GM18867 (cell line): ENCODE results near the gene PALS2.
A peak's percentile ranks its signal among the peaks of the same experiment; 100 is the strongest.

Source experiments
- ATAC-seq: cut with Tn5 transposase; IDR thresholded peaks from one replicate; pipeline ENCODE4 v1.9.1; 2021; ENCODE audit warnings: mild to moderate bottlenecking, moderate library complexity; ENCODE audit not compliant: unreplicated experiment

The PALS2 gene, protein sequence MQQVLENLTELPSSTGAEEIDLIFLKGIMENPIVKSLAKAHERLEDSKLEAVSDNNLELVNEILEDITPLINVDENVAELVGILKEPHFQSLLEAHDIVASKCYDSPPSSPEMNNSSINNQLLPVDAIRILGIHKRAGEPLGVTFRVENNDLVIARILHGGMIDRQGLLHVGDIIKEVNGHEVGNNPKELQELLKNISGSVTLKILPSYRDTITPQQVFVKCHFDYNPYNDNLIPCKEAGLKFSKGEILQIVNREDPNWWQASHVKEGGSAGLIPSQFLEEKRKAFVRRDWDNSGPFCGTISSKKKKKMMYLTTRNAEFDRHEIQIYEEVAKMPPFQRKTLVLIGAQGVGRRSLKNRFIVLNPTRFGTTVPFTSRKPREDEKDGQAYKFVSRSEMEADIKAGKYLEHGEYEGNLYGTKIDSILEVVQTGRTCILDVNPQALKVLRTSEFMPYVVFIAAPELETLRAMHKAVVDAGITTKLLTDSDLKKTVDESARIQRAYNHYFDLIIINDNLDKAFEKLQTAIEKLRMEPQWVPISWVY

GRCh38 chr7:24572997-24573553 is at the start of gene PALS2:
TSS of gene PALS2 (plus strand) at chr7:24573452. CDS start at chr7:24623668, 50,216 bp downstream.
- ATAC-seq = peak; percentile 50

GRCh38 chr7:24531255-24531654 is 42.0 kb upstream of the PALS2 start:
- no peak for ATAC-seq

GRCh38 chr7:24536682-24537081 is 36.6 kb upstream of the PALS2 start:
- no peak for ATAC-seq

- ATAC-seq = no peak
These were observed 32.3 kb upstream of the PALS2 start for GRCh38 chr7:24540956-24541355.

DNA sequence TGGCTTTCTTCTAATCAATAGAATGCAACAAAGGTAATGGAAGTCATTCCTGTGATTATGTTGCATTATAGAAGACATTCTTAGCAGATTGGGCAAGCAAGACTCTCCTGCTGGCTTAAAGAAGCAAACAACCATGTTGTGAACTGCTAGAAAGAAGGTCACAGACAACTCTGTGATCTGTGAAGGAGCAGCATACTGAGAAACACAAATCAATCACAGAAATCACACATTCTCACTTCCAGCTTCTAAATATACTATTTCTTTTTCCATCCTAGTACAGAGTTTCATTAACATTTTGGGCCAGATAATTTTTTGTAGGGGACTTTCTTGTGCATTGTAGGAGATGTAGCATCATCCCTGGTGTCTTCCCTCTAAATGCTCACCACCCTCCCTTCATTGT is 28.0 kb upstream of the PALS2 start:
- peak; percentile 51 for ATAC-seq

GRCh38 chr7:24548390-24548789 is 24.9 kb upstream of the PALS2 start:
- ATAC-seq = no peak

GRCh38 chr7:24549991-24550390 is 23.3 kb upstream of the PALS2 start:
- ATAC-seq = no peak

GRCh38 chr7:24555184-24555583 is 18.1 kb upstream of the PALS2 start:
- no peak for ATAC-seq

DNA sequence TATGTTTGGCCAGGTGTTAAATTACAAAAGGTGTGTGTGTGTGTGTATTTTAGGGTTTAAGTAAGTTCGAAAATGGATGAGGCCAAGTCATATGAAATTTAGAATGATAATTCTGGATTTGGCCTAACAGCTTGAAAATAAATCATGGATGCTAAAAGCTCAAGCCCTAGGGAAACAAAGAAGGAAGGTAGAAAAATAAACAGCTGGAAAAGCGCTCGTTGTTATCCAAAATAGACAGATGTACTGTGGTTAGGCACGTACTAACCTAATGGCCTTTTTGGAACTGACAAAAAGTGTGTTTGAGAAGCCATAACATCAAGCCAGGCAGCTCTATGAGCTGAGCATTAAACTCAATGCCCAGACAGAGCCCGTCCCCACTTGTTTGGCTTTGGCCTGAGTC is 17.5 kb upstream of the PALS2 start:
- no peak for ATAC-seq

- ATAC-seq = no peak
These were observed 12.5 kb upstream of the PALS2 start for GRCh38 chr7:24560772-24561171.

- no peak for ATAC-seq
These were observed 7.0 kb upstream of the PALS2 start for GRCh38 chr7:24566274-24566673.

- no peak for ATAC-seq
These were observed 2.3 kb upstream of the PALS2 start for GRCh38 chr7:24570983-24571382.

- peak; percentile 16 for ATAC-seq
These were observed 1.2 kb upstream of the PALS2 start for GRCh38 chr7:24572016-24572392.

- ATAC-seq = peak; percentile 23
These were observed 757 bp upstream of the PALS2 start for GRCh38 chr7:24572393-24572996.

DNA sequence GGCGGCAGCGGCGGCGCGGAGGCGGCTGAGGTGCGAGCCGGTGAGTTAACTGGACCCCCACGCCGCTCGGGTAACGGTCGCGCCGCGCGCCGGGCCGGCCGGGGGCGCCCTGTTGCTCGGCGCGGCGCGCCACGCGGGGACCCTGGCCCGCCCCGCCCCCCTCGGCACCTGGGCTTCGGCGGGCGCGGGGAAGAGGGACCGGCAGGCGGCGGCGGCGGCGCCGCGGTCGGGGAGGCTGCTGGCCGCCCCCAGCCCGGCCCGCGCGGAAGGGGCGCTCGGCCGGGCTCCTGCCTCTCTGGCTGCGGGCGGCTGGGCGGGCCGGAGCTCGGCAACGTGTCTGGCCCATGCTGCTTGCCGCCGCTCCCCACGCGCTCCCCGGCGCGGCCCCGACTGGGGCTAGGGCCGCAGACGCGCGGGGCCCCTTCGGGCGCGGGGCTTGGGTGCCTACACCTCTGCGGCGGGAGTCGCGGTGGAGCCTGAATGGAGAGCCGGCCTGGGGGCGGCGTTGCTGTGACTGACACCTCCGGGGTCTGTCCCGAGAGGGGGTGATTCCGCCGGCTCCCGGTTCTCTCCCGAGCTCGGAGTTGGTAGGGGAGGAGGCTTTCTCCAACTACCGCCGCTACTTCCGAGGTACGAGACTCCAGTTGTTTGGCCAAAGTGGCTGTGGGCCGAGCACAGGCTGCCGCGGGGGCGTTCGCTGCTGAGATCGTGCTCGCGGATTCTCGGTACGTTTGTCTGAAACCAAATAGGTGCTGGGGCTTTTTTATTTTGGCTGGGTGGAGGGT is 494 bp downstream of the PALS2 start:
- peak; percentile 29 for ATAC-seq

- ATAC-seq = no peak
These were observed 1.1 kb downstream of the PALS2 start for GRCh38 chr7:24574386-24574785.

DNA sequence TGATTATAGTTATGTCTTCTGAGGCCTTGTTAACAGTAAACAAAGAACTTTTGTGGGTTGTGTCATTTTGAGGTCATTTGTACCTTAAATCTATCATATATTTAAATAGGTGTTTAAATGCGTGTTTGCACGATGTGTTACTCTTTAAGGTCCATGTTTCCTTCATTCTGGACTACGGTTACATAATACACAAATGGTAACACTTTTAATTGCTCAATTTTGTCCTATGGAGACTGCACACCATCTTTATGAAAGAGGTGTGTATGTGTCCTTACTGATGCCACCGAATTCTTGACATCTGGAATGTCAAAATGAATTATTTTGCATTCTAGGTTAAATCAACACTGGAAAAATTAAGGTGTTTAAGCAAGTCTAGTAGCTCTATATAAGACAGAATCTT is 1.7 kb downstream of the PALS2 start:
- no peak for ATAC-seq

DNA sequence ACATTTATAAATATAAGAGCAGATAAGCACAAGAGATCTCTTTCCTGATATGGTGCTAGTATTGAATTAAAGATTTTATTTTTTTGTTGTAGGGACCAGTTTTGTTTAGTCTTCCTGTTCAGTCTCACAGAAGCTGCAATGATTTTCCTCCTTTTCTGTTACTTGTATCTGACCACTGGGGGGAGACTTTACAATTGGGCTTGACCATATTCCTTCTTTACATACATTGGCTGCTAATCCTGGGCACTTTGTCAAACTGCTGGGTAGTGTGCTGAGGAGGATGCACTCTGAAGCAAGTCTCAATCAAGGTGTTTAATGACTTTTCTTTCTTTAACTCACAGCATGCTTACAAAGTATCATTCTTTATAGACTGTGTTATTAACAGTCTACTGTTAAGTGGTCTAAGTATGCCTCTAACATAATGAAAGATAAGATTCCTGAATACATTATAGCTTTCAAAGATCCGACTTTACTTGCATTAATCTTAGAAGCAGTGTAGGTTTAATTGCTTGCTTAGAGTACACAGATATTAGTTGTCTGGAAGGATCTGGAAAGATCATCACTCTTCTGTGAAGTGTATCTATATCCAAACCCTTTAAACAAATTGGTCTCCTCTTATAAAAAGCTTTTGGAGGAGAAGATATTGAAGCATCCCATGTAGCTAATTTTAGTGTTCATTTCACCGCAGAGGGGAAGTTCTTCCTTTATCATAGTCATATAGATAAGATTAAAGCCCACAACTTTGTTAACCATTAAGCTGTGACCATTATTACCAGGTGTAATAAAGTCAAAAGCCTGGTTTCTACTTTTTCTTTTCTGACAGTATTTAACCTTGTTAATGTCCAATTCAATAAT is 3.1 kb downstream of the PALS2 start:
- no peak for ATAC-seq

- ATAC-seq = no peak
These were observed 4.8 kb downstream of the PALS2 start for GRCh38 chr7:24578052-24578451.

DNA sequence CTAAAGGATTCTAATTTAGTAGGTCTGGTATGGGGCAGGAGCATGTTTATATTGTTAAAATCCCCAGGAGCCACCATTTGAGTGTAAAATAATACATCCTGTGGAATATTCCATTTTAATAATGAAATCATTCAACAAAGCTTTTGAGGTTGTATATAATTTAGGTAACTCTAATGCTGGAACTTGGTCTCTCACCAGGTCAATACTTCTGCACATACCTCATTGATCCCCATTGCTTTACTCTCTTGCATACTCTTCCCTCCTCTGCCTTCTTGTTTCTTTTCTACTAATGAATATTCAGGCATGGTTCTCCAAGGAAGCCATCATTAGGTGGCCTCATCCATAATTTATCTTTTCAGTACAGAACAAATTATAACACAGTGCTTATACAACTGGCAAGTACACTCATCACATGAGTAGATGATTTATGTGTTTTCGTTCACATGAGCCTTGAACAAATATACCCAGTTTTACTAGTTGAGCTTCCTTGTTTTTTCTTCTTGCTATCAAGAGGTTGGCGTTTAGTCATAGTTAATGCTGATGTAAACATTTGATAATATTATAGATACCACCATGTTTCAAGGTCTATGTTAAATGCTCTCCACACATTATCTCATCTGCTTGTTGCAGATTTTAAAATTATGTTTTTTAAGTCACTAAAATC is 7.2 kb downstream of the PALS2 start:
- ATAC-seq = no peak
